K562 (cell line): ENCODE results near the gene CHST13. TPM values are rescaled to one million over a fixed set of nuclear protein-coding genes. Genes with fewer than 3 reads are reported as not detected.

Experiments
- ATAC-seq: fragments of 200-7000 bp; cut with Tn5 transposase; 3 replicates; pipeline ENCODE4 v1.9.1; 2020; ENCODE audit warnings: moderate library complexity
- BruUV-seq: library from RNA; stranded (reverse); fragments of 400-500 nt; replicated peaks from 2 replicates; lab custom pipeline; 2021; lab: Mats Ljungman, UMichigan
- CTCF ChIA-PET: fragments of 300-600 bp; formaldehyde crosslinking; extraction: SDS; loops from one replicate; lab custom pipeline; 2021; ENCODE audit warnings: low intra/inter-chr PET ratio; lab: Yijun Ruan, JAX
- POLR2A ChIA-PET: fragments of 300-600, 350-650 bp; sonication (Branson Sonifier 250); formaldehyde crosslinking; extraction: SDS; loops from one replicate; lab custom pipeline; 2021; ENCODE audit warnings: antibody characterized with exemption, inconsistent platforms; lab: Yijun Ruan, JAX
- DNase-seq, 4 experiments: peaks; one replicate each; pipeline versions ENCODE4 v3.0.0 to v3.0.0-alpha.2; 2011 to 2018; ENCODE audit warnings: low spot score in 3 of 4, mixed read lengths in 3 of 4; ENCODE audit errors: extremely low read depth in 1 of 4
- FAIRE-seq: peaks from 2 replicates; lab custom pipeline; 2011; peaks lifted over from hg19 to GRCh38; lab: Jason Lieb, UNC
- H2AFZ ChIP-seq: 2 replicates; pipeline ENCODE4 v1.6.0; 2011; ENCODE audit warnings: low read depth, low read length, control low read depth, inconsistent platforms
- H3K27ac ChIP-seq: fragments of 200-600 bp; 3 replicates; pipeline ENCODE4 v1.8.0; 2011; ENCODE audit warnings: low read depth, mild to moderate bottlenecking, control low read depth, inconsistent platforms, low read length, moderate library complexity, mixed read lengths; ENCODE audit errors: extremely low read depth
- H3K27me3 ChIP-seq, 2 experiments: fragments of 300-600 bp in 1 of 2; 2 replicates in 1 of 2; 3 replicates in 1 of 2; pipeline versions ENCODE4 v1.6.0 to v1.8.0; 2011; ENCODE audit warnings: inconsistent platforms in 2 of 2, low read length in 2 of 2, mild to moderate bottlenecking in 1 of 2, mixed read lengths in 1 of 2, moderate library complexity in 1 of 2; ENCODE audit not compliant: control insufficient read depth in 2 of 2, insufficient read depth in 2 of 2
- H3K36me3 ChIP-seq: fragments of 300-600 bp; 3 replicates; pipeline ENCODE4 v1.8.0; 2011; ENCODE audit warnings: mild to moderate bottlenecking, low read length, inconsistent platforms; ENCODE audit not compliant: control insufficient read depth, insufficient read depth
- H3K4me1 ChIP-seq, 2 experiments: fragments of 200-600 bp in 1 of 2; replicated peaks in 1 of 2; 2 replicates in 1 of 2; 3 replicates in 1 of 2; pipeline versions ENCODE4 v1.5.1 to v1.8.0; 2011; ENCODE audit warnings: inconsistent platforms in 2 of 2, low read length in 2 of 2, mild to moderate bottlenecking in 1 of 2, mixed read lengths in 1 of 2, moderate library complexity in 1 of 2; ENCODE audit not compliant: control insufficient read depth in 2 of 2, insufficient read depth in 2 of 2
- H3K4me2 ChIP-seq: 2 replicates; pipeline ENCODE4 v1.6.1; 2011; ENCODE audit warnings: low read length, control low read depth, inconsistent platforms, mixed read lengths; ENCODE audit not compliant: insufficient read depth
- H3K4me3 ChIP-seq: fragments of 200-600 bp; sonication (generic), shearing (Covaris generic); 2 replicates; pipeline ENCODE4 v1.5.1; 2016; ENCODE audit warnings: control low read depth, inconsistent platforms
- H3K79me2 ChIP-seq: fragments of 200-600 bp; 3 replicates; pipeline ENCODE4 v1.8.0; 2011; ENCODE audit warnings: low read length, inconsistent platforms; ENCODE audit not compliant: control insufficient read depth, insufficient read depth
- H3K9ac ChIP-seq, 2 experiments: 2 replicates each; pipeline versions ENCODE4 v1.6.0 to v1.6.1; 2011; ENCODE audit warnings: low read depth in 2 of 2, low read length in 2 of 2, control low read depth in 1 of 2, inconsistent platforms in 1 of 2, mild to moderate bottlenecking in 1 of 2, mixed read lengths in 1 of 2; ENCODE audit not compliant: insufficient read depth in 1 of 2
- H3K9me1 ChIP-seq: one replicate; pipeline ENCODE4 v1.6.0; 2011; ENCODE audit warnings: inconsistent platforms, mild to moderate bottlenecking, low read length, moderate library complexity; ENCODE audit not compliant: control insufficient read depth, insufficient read depth
- H3K9me3 ChIP-seq: replicated peaks from 2 replicates; pipeline ENCODE4 v1.5.1; 2011; ENCODE audit warnings: low read depth, low read length, inconsistent platforms; ENCODE audit not compliant: control insufficient read depth, insufficient read depth
- H4K20me1 ChIP-seq: replicated peaks from 2 replicates; pipeline ENCODE4 v1.6.1; 2011; ENCODE audit warnings: low read length, inconsistent platforms, mixed read lengths; ENCODE audit not compliant: control insufficient read depth, insufficient read depth
- ELK3 ChIP-seq: fragments of 450-650 bp; formaldehyde crosslinking; IDR thresholded peaks from 2 replicates; pipeline ENCODE4 v1.4.0; 2020; ENCODE audit warnings: mild to moderate bottlenecking
- ETV1 ChIP-seq: fragments of 450-650 bp; conservative IDR thresholded peaks from 2 replicates; pipeline ENCODE4 v1.6.1; 2016; ENCODE audit warnings: missing genetic modification characterization, control low read depth, low read depth, missing compliant biosample characterization
- FOSL1 ChIP-seq: fragments of 200-800 bp; sonication (Bioruptor generic); conservative IDR thresholded peaks from 2 replicates; pipeline ENCODE4 v1.6.1; 2016; ENCODE audit warnings: missing genetic modification characterization, missing compliant biosample characterization
- KLF10 ChIP-seq: fragments of 250-450 bp; sonication (Bioruptor Pico); IDR thresholded peaks from 2 replicates; pipeline ENCODE4 v1.6.1; 2021; ENCODE audit warnings: matching md5 sums
- OTX1 ChIP-seq: fragments of 450-650 bp; formaldehyde crosslinking; IDR thresholded peaks from 2 replicates; pipeline ENCODE4 v1.4.0; 2022; ENCODE audit warnings: mild to moderate bottlenecking
- PCBP2 ChIP-seq: fragments of 200-400 bp; formaldehyde crosslinking; IDR thresholded peaks from 2 replicates; pipeline ENCODE4 v1.6.1; 2018; ENCODE audit warnings: low read length, low read depth, mild to moderate bottlenecking, moderate library complexity; ENCODE audit not compliant: poor library complexity, severe bottlenecking
- SLC30A9 ChIP-seq: fragments of 250-450 bp; sonication (Bioruptor Pico); IDR thresholded peaks from 2 replicates; pipeline ENCODE4 v1.8.0; 2022; ENCODE audit warnings: mild to moderate bottlenecking, moderate library complexity
- ZBTB26 ChIP-seq: fragments of 450-650 bp; formaldehyde crosslinking; IDR thresholded peaks from 2 replicates; pipeline ENCODE4 v1.4.0; 2022; ENCODE audit warnings: missing genetic modification characterization
- ZKSCAN8 ChIP-seq: fragments of 200-800 bp; sonication (Bioruptor generic); IDR thresholded peaks from 2 replicates; pipeline ENCODE4 v1.6.1; 2016; ENCODE audit warnings: missing genetic modification characterization, missing compliant biosample characterization
- ZNF197 ChIP-seq: fragments of 200-800 bp; sonication (Bioruptor generic); IDR thresholded peaks from 2 replicates; pipeline ENCODE4 v1.6.1; 2016; ENCODE audit warnings: low read depth, missing genetic modification characterization, missing compliant biosample characterization
- ZNF398 ChIP-seq: fragments of 250-450 bp; sonication (Bioruptor Pico); IDR thresholded peaks from 2 replicates; pipeline ENCODE4 v1.8.0; 2021; ENCODE audit warnings: moderate library complexity, mild to moderate bottlenecking, inconsistent platforms
- ZNF408 ChIP-seq: fragments of 250-450 bp; sonication (Bioruptor Pico); IDR thresholded peaks from 2 replicates; pipeline ENCODE4 v1.4.0; 2020; ENCODE audit warnings: low read depth, mild to moderate bottlenecking, moderate library complexity
- ZNF668 ChIP-seq: fragments of 250-450 bp; sonication (Bioruptor Pico); IDR thresholded peaks from 2 replicates; pipeline ENCODE4 v1.8.0; 2022; ENCODE audit warnings: mild to moderate bottlenecking, inconsistent platforms
- ZSCAN32 ChIP-seq: fragments of 450-650 bp; formaldehyde crosslinking; IDR thresholded peaks from 2 replicates; pipeline ENCODE4 v1.4.0; 2020; ENCODE audit warnings: mild to moderate bottlenecking, moderate library complexity
- WGBS: fragments of 100-300 bp; shearing (Covaris generic); methylation state at CpG from one replicate; pipeline ENCODE4 v1.1.6; 2016; ENCODE audit warnings: low coverage, mixed read lengths; ENCODE audit not compliant: insufficient coverage; ENCODE audit errors: missing lambda C conversion rate; 5-methylcytosine and 5-hydroxymethylcytosine counted together
- in situ Hi-C: fragments of 300-500 bp; cut with MboI; formaldehyde crosslinking; loops from 4 replicates; pipeline ENCODE4 v1.15.0; 2018; ENCODE audit warnings: inconsistent platforms, mixed read lengths
- intact Hi-C: fragments of 100-400 bp; cut with micrococcal nuclease; formaldehyde crosslinking; loops from 2 replicates; pipeline ENCODE4 v1.14.2; 2022
- polyA plus RNA-seq, 8 experiments: library from polyadenylated mRNA; depleted of rRNA in 4 of 8; stranded (reverse) in 5 of 8; unstranded in 3 of 8; fragments of >200 nt; fragmentation: Nextera tagmentation in 2 of 8; fragmentation: Illumina TruSeq in 1 of 8; extraction: Ambion mirVana in 2 of 8; extraction: Trizol in 1 of 8; gene quantifications; 2 replicates each; pipeline versions ENCODE4 v1.2.1 to v1.2.3, GENCODE V29; 2011 to 2014; ENCODE audit warnings: inconsistent platforms in 1 of 8, missing spikeins in 1 of 8
- total RNA-seq, 7 experiments: library from RNA; depleted of rRNA in 6 of 7; stranded (reverse); fragments of >200 nt in 6 of 7; fragmentation: Illumina TruSeq in 2 of 7; extraction: Trizol in 2 of 7; gene quantifications; 2 replicates each; pipeline versions ENCODE4 v1.2.1 to v1.2.3, GENCODE V29; 2011 to 2021; ENCODE audit warnings: low replicate concordance in 1 of 7

The CHST13 gene
- total and polyA plus RNA-seq, 9 of the 15 experiments (the other 6 are each of a cell fraction or from before 2014, with no cell fraction given), result not detected

GRCh38 chr3:126512916-126513650 is 10.9 kb upstream of the CHST13 start (continued):
- TF ChIP-seq ZNF408 (CRISPR knock-in tag), result no peak
- TF ChIP-seq FOSL1 (tag), result no peak
- no peak for TF ChIP-seq ZSCAN32 (CRISPR knock-in tag)
- no peak for TF ChIP-seq ZKSCAN8
- TF ChIP-seq, all 486 proteins: peak for 0

GRCh38 chr3:126514161-126514560 is 9.8 kb upstream of the CHST13 start:
- H3K9me3 ChIP-seq, result no peaks in the 10 kb centered on the region
- H3K27me3 ChIP-seq, result peaks cover 2 to 35% of the 10 kb centered on the region in 2 experiments; a peak in 4 of 5 replicates
- no peak overlapping the region for H3K27ac ChIP-seq
- no peak overlapping the region for H3K9ac ChIP-seq
- no peaks in the 10 kb centered on the region for H3K9me1 ChIP-seq
- intact Hi-C loops (no loop called here), in situ Hi-C loops (no loop called here)
- H4K20me1 ChIP-seq, result no peaks in the 10 kb centered on the region
- WGBS, result 3% methylated on average over 11 of the region's 11 CpGs
- no peaks in the 10 kb centered on the region for H3K79me2 ChIP-seq
- ChIA-PET CTCF (no interaction called here), POLR2A (no interaction called here)
- H3K4me2 ChIP-seq, result no peak overlapping the region
- no peak for DNase-seq
- ATAC-seq, result no peak
- H2AFZ ChIP-seq, result no peak overlapping the region
- no peaks in the 10 kb centered on the region for H3K36me3 ChIP-seq
- FAIRE-seq, result no peak
- no peak overlapping the region for H3K4me3 ChIP-seq
- H3K4me1 ChIP-seq, result peaks cover 0 to 11% of the 10 kb centered on the region in 2 experiments; a peak in 2 of 5 replicates
- no TSS peak for BruUV-seq
- TF ChIP-seq SLC30A9 (CRISPR knock-in tag), result no peak
- TF ChIP-seq ZNF197 (CRISPR knock-in tag), result no peak
- TF ChIP-seq ZNF668 (CRISPR knock-in tag), result no peak
- no peak for TF ChIP-seq PCBP2
- no peak for TF ChIP-seq ELK3 (CRISPR knock-in tag)
- TF ChIP-seq OTX1 (CRISPR knock-in tag), result no peak
- no peak for TF ChIP-seq ETV1 (tag)
- no peak for TF ChIP-seq ZBTB26 (CRISPR knock-in tag)
- no peak for TF ChIP-seq KLF10
- TF ChIP-seq ZNF398 (CRISPR knock-in tag), result no peak
